ENCODE results near the gene STAMBP.

The STAMBP gene

DNA sequence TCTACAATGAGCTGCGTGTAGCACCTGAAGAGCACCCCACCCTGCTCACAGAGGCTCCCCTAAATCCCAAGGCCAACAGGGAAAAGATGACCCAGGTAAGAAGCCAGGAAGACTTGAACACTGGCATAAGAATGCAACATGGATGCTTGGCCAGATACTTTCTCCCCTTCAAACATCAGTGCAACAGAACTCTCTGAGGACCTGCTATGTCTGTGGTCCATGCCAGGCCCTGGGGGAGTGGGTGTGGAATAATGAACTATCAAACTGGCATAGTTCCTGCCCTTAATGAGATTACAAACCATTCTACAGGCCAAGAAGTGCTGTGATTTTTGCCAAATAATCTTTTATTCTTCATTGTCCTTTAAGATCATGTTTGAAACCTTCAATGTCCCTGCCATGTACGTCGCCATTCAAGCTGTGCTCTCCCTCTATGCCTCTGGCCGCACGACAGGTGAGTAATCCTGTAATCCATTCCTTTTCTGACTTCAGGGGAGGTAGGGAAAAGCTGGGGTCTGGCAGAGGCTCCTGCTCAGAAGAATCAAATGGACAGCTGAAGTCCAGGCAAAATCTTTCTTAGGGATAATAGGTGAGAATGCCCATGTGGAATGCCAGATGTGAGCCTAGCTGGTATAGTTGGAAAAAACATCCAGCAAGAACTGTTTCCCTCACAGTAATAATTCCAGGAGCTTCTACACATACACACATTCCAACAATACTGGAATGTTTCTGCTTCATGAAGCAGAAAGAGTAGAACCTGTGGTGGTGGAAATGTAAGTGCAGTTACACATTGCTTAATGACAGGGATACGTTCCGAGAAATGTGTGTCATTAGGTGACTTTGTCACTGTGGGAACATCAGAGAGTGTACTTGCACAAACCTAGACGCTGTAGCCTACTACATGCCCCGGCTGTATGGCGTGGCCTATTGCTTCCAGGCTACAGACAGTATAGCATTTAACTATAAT is 80.2 kb downstream of the STAMBP start:
- no peak for DNase-seq

DNA sequence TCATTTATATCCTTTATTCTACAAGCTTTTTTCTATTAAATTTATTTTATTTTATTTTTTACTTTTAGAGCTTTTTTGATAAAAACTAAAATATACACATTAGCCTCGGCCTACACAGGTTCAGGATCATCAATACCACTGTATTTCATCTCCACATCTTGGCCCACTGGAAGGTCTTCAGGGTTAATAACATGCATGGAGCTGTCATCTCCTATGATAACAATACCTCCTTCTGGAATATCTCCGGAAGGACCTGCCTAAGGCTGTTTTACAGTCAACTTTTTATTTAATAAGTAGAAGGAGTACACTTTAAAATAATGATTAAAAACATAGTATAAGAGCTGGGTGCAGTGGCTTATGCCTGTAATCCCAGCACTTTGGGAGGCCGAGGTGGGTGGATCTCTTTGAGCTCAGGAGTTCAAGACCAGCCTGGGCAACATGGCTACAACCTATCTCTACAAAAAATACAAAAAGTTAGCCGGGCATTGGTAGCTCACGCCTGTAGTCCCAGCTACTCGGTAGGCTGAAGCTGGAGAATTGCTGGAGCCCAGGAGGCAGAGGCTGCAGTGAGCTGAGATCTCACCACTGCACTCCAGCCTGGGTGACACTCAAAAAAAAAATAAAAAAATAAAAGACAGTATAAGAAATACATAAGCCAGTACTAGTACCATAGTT is 82.2 kb downstream of the STAMBP start:
- no peak for DNase-seq

- no peak for DNase-seq
Measured at GRCh38 chr2:73911548-73912208, 82.9 kb downstream of the STAMBP start.

GRCh38 chr2:73913414-73914054 is 84.8 kb downstream of the STAMBP start:
- no peak for DNase-seq

GRCh38 chr2:73914667-73915066 is 85.9 kb downstream of the STAMBP start:
- DNase-seq = no peak

GRCh38 chr2:73915437-73915993 is 86.8 kb downstream of the STAMBP start:
- no peak for DNase-seq

DNA sequence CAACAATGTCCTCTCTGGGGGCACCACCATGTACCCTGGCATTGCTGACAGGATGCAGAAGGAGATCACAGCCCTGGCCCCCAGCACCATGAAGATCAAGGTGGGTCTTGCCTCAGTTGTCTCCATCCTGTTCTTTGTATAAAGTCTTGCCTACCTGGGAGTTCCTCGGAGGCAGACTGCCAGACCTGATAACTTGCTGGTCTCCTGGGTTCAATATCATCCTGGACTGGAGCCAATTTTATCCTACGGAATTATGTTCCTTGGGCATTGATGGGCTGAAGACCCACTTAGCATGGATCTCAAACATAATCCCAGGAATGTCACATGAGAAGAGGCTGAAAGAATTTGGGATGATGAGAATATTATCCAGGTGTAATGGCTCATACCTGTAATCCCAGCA is 87.9 kb downstream of the STAMBP start:
- DNase-seq = no peak

- DNase-seq = no peak
Measured at GRCh38 chr2:73917296-73917695, 88.5 kb downstream of the STAMBP start.

DNA sequence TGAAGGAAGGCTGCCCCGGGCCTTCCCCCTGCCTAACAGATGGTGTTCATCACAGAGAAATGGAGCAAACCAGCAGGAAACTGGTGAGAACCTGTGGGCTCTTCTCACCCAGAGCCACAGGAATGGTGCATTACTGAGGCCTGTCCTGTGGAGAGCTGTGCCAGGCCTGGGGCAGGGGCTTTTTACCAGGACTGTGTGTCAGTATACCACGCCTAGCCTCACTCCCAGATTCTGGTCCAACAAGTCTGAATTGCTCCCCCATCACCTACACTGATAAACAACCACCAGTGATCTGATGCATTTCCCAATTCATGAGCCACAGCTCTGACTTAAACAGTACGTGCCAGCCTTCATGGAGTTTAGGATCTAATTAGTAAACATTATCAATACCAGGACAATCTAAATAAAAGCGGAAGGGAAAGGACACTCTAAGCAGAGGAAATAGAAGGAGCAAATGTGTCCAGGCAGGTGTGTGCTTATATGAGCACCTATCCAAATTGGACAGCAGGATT is 89.0 kb downstream of the STAMBP start:
- no peak for DNase-seq

GRCh38 chr2:73918856-73919255 is 90.1 kb downstream of the STAMBP start:
- no peak for DNase-seq

GRCh38 chr2:73919596-73920228 is 91.0 kb downstream of the STAMBP start:
- no peak for DNase-seq

- peak; percentile 20 for DNase-seq
Measured at GRCh38 chr2:73920577-73921545, 92.1 kb downstream of the STAMBP start.

DNA sequence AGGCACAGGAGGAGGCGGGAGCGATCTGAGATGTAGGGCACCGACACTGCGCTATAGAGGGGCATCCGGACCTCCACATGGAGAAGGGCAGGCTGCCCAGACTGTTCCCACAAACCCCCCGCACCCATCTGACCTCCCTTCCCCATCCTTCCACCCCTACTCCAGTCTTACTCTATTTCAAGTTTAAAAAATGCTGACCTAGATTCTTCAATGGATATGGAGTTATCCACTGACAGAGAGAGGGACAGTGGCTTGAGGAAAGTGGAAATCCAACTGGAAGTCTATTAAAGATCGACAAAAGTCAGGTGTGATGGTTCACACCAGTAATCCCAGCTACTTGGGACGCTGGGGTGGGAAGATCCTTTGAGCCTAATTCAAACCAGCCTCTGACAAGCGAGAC is 92.8 kb downstream of the STAMBP start:
- DNase-seq = no peak

GRCh38 chr2:73922681-73923080 is 93.9 kb downstream of the STAMBP start:
- DNase-seq = no peak
